ENCODE results near the gene DLK2. TPM values are rescaled to one million over a fixed set of nuclear protein-coding genes. Genes with fewer than 3 reads are reported as not detected.
"Not testable (repeated sequence)": the region's sequence is repeated elsewhere in the genome, so short reads cannot be mapped to it uniquely, and the experiment has no call there.

The DLK2 gene
- total RNA-seq, 1 donor from 2014 or later = 0.60 TPM

- no peaks in the 10 kb centered on the region for H3K36me3 Mint-ChIP-seq (ENCODE audit: insufficient read depth)
- DNase-seq (ENCODE audit: low spot score, unreplicated experiment) = no peak
- no peak overlapping the region for H3K27ac Mint-ChIP-seq
- H3K4me3 Mint-ChIP-seq (ENCODE audit: low read depth) = no peak overlapping the region
- peaks cover 26% of the 10 kb centered on the region for H3K27me3 Mint-ChIP-seq
- no peaks in the 10 kb centered on the region for H3K9me3 Mint-ChIP-seq (ENCODE audit: low read depth)
- H3K4me1 Mint-ChIP-seq (ENCODE audit: low read depth) = peaks cover 5% of the 10 kb centered on the region
- no peak for TF ChIP-seq CTCF (IDR thresholded peaks at IDR 0.05; ENCODE audit: unreplicated experiment)
Measured at GRCh38 chr6:43465948-43466347, 10.6 kb upstream of the DLK2 start.

DNA sequence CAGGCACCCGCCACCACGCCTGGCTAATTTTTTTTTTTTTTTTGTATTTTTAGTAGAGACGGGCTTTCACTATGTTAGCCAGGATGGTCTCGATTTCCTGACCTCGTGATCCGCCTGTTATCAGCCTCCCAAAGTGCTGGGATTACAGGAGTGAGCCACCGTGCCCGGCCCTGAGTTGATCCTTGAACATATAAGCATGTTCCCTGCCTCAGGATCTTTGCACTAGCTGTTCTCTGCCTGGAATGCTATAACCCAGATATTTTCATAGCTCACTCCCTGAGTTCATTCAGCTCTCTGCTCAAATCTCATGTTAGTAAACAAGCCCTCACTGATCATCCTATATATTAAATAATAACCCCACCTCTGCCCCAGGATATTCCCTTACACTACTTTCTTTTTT is 9.0 kb upstream of the DLK2 start:
- Mint-ChIP-seq H3K27ac (no peak overlapping the region), H3K27me3 (peaks cover 35% of the 10 kb centered on the region), H3K36me3 (ENCODE audit: insufficient read depth) (no peaks in the 10 kb centered on the region), H3K9me3 (ENCODE audit: low read depth) (no peaks in the 10 kb centered on the region), H3K4me1 (ENCODE audit: low read depth) (peaks cover 1% of the 10 kb centered on the region), H3K4me3 (ENCODE audit: low read depth) (no peak overlapping the region)
- no peak for TF ChIP-seq CTCF (IDR thresholded peaks at IDR 0.05; ENCODE audit: unreplicated experiment)
- DNase-seq (ENCODE audit: low spot score, unreplicated experiment) = no peak

GRCh38 chr6:43461936-43462335 is 6.6 kb upstream of the DLK2 start:
- no peak overlapping the region for H3K27ac Mint-ChIP-seq
- TF ChIP-seq CTCF (IDR thresholded peaks at IDR 0.05; ENCODE audit: unreplicated experiment) = no peak
- no peak overlapping the region for H3K4me3 Mint-ChIP-seq (ENCODE audit: low read depth)
- no peak for DNase-seq (ENCODE audit: low spot score, unreplicated experiment)
- no peaks in the 10 kb centered on the region for H3K9me3 Mint-ChIP-seq (ENCODE audit: low read depth)
- no peaks in the 10 kb centered on the region for H3K4me1 Mint-ChIP-seq (ENCODE audit: low read depth)
- no peaks in the 10 kb centered on the region for H3K36me3 Mint-ChIP-seq (ENCODE audit: insufficient read depth)
- H3K27me3 Mint-ChIP-seq = peaks cover 36% of the 10 kb centered on the region

GRCh38 chr6:43460032-43460431 is 4.7 kb upstream of the DLK2 start:
- Mint-ChIP-seq H3K9me3 (ENCODE audit: low read depth) (no peaks in the 10 kb centered on the region), H3K27ac (no peak overlapping the region), H3K4me1 (ENCODE audit: low read depth) (peaks cover 5% of the 10 kb centered on the region)

GRCh38 chr6:43459535-43459934 is 4.2 kb upstream of the DLK2 start:
- no peak overlapping the region for H3K27ac Mint-ChIP-seq
- TF ChIP-seq CTCF (IDR thresholded peaks at IDR 0.05; ENCODE audit: unreplicated experiment) = no peak
- DNase-seq (ENCODE audit: low spot score, unreplicated experiment) = no peak
- peaks cover 2% of the 10 kb centered on the region for H3K36me3 Mint-ChIP-seq (ENCODE audit: insufficient read depth)
- peaks cover 48% of the 10 kb centered on the region for H3K27me3 Mint-ChIP-seq
- no peaks in the 10 kb centered on the region for H3K9me3 Mint-ChIP-seq (ENCODE audit: low read depth)
- H3K4me1 Mint-ChIP-seq (ENCODE audit: low read depth) = peaks cover 5% of the 10 kb centered on the region
- no peak overlapping the region for H3K4me3 Mint-ChIP-seq (ENCODE audit: low read depth)

More at GRCh38 chr6:43460032-43460431, 4.7 kb upstream of the DLK2 start:
- Mint-ChIP-seq H3K27me3 (peaks cover 48% of the 10 kb centered on the region), H3K36me3 (ENCODE audit: insufficient read depth) (peaks cover 2% of the 10 kb centered on the region), H3K4me3 (ENCODE audit: low read depth) (no peak overlapping the region)
- DNase-seq (ENCODE audit: low spot score, unreplicated experiment) = no peak
- no peak for TF ChIP-seq CTCF (IDR thresholded peaks at IDR 0.05; ENCODE audit: unreplicated experiment)

DNA sequence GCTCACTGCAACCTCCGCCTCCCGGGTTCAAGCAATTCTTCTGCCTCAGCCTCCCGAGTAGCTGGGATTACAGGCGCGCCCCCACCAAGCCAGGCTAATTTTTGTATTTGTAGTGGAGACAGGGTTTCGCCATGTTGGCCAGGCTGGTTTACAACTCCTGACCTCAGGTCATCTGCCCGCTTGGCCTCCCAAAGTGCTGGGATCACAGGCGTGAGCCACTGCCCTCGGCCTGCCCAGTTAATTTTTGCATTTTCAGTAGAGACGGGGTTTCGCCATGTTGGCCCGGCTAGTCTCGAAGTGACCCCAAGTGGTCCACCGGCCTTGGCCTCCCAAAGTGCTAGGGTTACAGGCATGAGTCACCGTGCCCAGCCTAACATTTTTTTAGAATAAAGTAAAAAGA is 2.8 kb upstream of the DLK2 start:
- not testable (repeated sequence) for H3K36me3 Mint-ChIP-seq (ENCODE audit: insufficient read depth); H3K4me3 Mint-ChIP-seq (ENCODE audit: low read depth); H3K9me3 Mint-ChIP-seq (ENCODE audit: low read depth); DNase-seq (ENCODE audit: low spot score, unreplicated experiment); H3K4me1 Mint-ChIP-seq (ENCODE audit: low read depth); H3K27ac Mint-ChIP-seq
- H3K27me3 Mint-ChIP-seq = peaks cover 54% of the 10 kb centered on the region

Data from progenitor cell of endocrine pancreas (in vitro differentiated cells).